HFF-Myc (cell line): ENCODE results near the gene MEF2B.

Experiments
- DNase-seq: peaks from one replicate; pipeline ENCODE4 v3.0.0-alpha.2; 2011; ENCODE audit warnings: low read depth; ENCODE audit errors: extremely low read depth
- H3K4me3 ChIP-seq: replicated peaks from 2 replicates; pipeline ENCODE4 v1.5.1; 2011; ENCODE audit warnings: low read depth, mild to moderate bottlenecking, control low read depth, low read length
- TF ChIP-seq, protein P1 (sequence below): IDR thresholded peaks from 2 replicates; pipeline ENCODE4 v1.5.1; 2012; ENCODE audit warnings: mild to moderate bottlenecking, low read depth, low read length, control low read depth; ENCODE audit errors: missing control alignments

The MEF2B gene

GRCh38 chr19:19167612-19168011, 2.5 kb downstream of the MEF2B start:
- TF ChIP-seq, protein P1, sequence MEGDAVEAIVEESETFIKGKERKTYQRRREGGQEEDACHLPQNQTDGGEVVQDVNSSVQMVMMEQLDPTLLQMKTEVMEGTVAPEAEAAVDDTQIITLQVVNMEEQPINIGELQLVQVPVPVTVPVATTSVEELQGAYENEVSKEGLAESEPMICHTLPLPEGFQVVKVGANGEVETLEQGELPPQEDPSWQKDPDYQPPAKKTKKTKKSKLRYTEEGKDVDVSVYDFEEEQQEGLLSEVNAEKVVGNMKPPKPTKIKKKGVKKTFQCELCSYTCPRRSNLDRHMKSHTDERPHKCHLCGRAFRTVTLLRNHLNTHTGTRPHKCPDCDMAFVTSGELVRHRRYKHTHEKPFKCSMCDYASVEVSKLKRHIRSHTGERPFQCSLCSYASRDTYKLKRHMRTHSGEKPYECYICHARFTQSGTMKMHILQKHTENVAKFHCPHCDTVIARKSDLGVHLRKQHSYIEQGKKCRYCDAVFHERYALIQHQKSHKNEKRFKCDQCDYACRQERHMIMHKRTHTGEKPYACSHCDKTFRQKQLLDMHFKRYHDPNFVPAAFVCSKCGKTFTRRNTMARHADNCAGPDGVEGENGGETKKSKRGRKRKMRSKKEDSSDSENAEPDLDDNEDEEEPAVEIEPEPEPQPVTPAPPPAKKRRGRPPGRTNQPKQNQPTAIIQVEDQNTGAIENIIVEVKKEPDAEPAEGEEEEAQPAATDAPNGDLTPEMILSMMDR: no peak
- no peak overlapping the region for H3K4me3 ChIP-seq
- no peak for DNase-seq

DNA sequence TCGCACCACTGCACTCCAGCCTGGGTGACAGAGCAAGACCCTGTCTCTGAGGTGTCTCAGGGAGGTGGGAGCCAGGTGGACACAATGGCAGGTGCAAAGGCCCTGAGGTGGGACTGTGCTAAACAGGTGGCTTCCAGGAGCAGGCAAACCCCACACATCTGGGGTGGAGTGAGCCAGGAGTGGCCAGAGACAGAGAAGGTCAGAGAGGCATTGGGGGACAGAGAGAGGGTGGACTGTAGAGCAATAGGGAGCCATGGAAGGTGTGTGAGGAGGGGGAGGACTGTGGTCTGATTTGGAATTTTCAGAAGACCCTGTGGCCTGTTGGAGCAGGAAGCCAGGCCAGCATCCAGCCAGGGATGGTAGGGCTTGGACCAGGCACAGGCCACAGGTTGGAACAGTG, 4.7 kb downstream of the MEF2B start:
- H3K4me3 ChIP-seq: no peak overlapping the region
- DNase-seq: no peak
- TF ChIP-seq, protein P1: no peak

GRCh38 chr19:19162495-19162894, 7.6 kb downstream of the MEF2B start:
- TF ChIP-seq, protein P1: no peak
- DNase-seq: no peak
- no peak overlapping the region for H3K4me3 ChIP-seq

DNA sequence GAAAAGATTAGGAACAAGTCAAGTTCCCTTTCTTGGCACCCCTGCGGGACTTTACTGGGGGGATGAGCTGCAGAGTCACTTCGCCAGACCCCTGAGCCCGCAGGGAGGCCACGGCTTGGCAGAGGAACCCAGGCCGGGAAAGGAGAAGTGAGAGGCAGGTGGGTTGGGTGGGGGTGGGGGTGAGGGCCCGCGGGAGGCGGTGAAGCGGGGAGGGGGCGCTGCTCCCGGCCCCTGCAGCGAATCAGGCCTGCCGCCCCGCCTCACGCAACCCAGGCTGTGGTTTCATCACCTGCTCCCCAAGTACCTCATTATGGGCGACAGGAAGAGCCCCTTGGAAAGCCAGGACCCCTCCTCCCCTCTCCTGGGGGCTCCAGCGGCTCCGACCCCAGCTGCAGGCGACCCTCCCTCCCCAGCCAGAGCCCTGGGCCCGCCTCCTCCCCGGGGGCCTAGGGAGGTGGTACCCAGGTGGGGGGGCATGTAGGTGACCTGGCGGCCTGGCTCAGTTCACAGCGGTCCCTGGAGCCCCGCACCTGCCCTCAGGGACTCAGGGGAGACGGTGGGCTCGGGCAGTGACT, 9.5 kb downstream of the MEF2B start:
- TF ChIP-seq, protein P1: no peak
- H3K4me3 ChIP-seq: no peak overlapping the region
- no peak for DNase-seq

DNA sequence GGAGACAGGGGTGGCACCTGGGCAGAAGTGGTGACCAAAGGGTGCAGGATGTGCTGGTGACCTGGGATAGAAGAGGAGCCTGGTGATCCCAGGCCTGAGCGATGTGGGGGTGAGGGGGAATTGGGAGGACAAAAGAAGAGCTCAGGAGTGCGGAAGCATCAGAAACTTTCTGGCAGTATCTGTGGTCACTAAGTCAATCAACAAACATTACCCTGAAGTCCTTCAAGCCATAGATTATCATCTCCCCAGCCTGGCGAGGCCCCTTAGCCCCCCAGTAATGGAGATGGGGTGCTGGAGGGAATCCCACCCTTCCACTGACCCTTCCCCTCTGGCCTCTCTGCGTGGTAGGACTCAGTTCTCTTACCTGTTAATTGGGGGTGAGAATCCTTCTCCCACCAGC, 10.5 kb downstream of the MEF2B start:
- TF ChIP-seq, protein P1: no peak
- DNase-seq: no peak
- H3K4me3 ChIP-seq: no peak overlapping the region

GRCh38 chr19:19157808-19158207, 12.3 kb downstream of the MEF2B start:
- no peak for DNase-seq
- TF ChIP-seq, protein P1: no peak
- no peak overlapping the region for H3K4me3 ChIP-seq
